ENCODE measurements around the gene MGAT5B. TPM values are rescaled to one million over a fixed set of nuclear protein-coding genes. Genes with fewer than 3 reads are reported as not detected.

The MGAT5B gene
- total RNA-seq, 1 donor = 0.18 TPM

- DNase-seq (ENCODE audit: low read depth) = no peak
- no peak overlapping the region for H3K4me3 ChIP-seq (ENCODE audit: low read depth, low read length)
- no peak for TF ChIP-seq CTCF (IDR thresholded peaks at IDR 0.05; ENCODE audit: insufficient read depth, low read length)
Observed at GRCh38 chr17:76995387-76996105, 127.3 kb downstream of the MGAT5B start.

- TF ChIP-seq CTCF (IDR thresholded peaks at IDR 0.05; ENCODE audit: insufficient read depth, low read length) = no peak
- no peak overlapping the region for H3K4me3 ChIP-seq (ENCODE audit: low read depth, low read length)
- DNase-seq (ENCODE audit: low read depth) = no peak
Observed at GRCh38 chr17:76996741-76997694, 128.8 kb downstream of the MGAT5B start.

- no peak for DNase-seq (ENCODE audit: low read depth)
- TF ChIP-seq CTCF (IDR thresholded peaks at IDR 0.05; ENCODE audit: insufficient read depth, low read length) = no peak
- no peak overlapping the region for H3K4me3 ChIP-seq (ENCODE audit: low read depth, low read length)
Observed at GRCh38 chr17:76997981-76998531, 129.9 kb downstream of the MGAT5B start.

- TF ChIP-seq CTCF (IDR thresholded peaks at IDR 0.05; ENCODE audit: insufficient read depth, low read length) = no peak
- no peak overlapping the region for H3K4me3 ChIP-seq (ENCODE audit: low read depth, low read length)
- DNase-seq (ENCODE audit: low read depth) = no peak
Observed at GRCh38 chr17:76998839-76999238, 130.6 kb downstream of the MGAT5B start.

Other genes with a start within 250 kb of the MGAT5B start
- gene ST6GALNAC1, start 224.6 kb upstream of the MGAT5B start, total RNA-seq (ENCODE audit: low replicate concordance) = not detected in 2 replicates
- 166 and 287 TPM in 2 replicates for gene MXRA7, start 157.4 kb upstream of the MGAT5B start, total RNA-seq (ENCODE audit: low replicate concordance)
- gene JMJD6, start 141.8 kb upstream of the MGAT5B start, total RNA-seq (ENCODE audit: low replicate concordance) = 10.8 and 18.1 TPM in 2 replicates
- 17.9 and 29.1 TPM in 2 replicates for gene METTL23, start 141.6 kb upstream of the MGAT5B start, total RNA-seq (ENCODE audit: low replicate concordance)
- 62.8 and 109 TPM in 2 replicates for gene SRSF2, start 131.1 kb upstream of the MGAT5B start, total RNA-seq (ENCODE audit: low replicate concordance)
- gene MFSD11, start 130.3 kb upstream of the MGAT5B start, total RNA-seq (ENCODE audit: low replicate concordance) = 33.4 and 40.5 TPM in 2 replicates

Measured in fibroblast of the aortic adventitia (primary cell).